Retinal pigment epithelial cell (primary cell): ENCODE data around the gene DENND5A.

Experiments used
- DNase-seq: peaks from one replicate; pipeline ENCODE4 v3.0.0-alpha.2; 2010; ENCODE audit warnings: low read depth
- H3K4me3 ChIP-seq: 2 replicates; pipeline ENCODE4 v1.5.1; 2011; ENCODE audit warnings: mild to moderate bottlenecking, low read length, control low read depth, moderate library complexity
- CTCF ChIP-seq: conservative IDR thresholded peaks from 2 replicates; pipeline ENCODE4 v1.5.1; 2011; ENCODE audit warnings: low read depth, low read length, control low read depth, inconsistent platforms

Gene DENND5A

GRCh38 chr11:9153651-9154050, 111.5 kb downstream of the DENND5A start:
- no peak for DNase-seq
- no peak overlapping the region for H3K4me3 ChIP-seq
- no peak for TF ChIP-seq CTCF

- no peak for TF ChIP-seq CTCF
- DNase-seq = no peak
- no peak overlapping the region for H3K4me3 ChIP-seq
These were observed 113.5 kb downstream of the DENND5A start for GRCh38 chr11:9151631-9152030.

GRCh38 chr11:9150926-9151325, 114.2 kb downstream of the DENND5A start:
- DNase-seq = no peak
- H3K4me3 ChIP-seq = no peak overlapping the region

GRCh38 chr11:9150501-9150900, 114.6 kb downstream of the DENND5A start:
- TF ChIP-seq CTCF = no peak
- DNase-seq = no peak
- H3K4me3 ChIP-seq = no peak overlapping the region

More at GRCh38 chr11:9150926-9151325, 114.2 kb downstream of the DENND5A start:
- TF ChIP-seq CTCF = no peak

GRCh38 chr11:9148727-9149126, 116.4 kb downstream of the DENND5A start:
- no peak for DNase-seq
- H3K4me3 ChIP-seq = no peak overlapping the region
- no peak for TF ChIP-seq CTCF

- no peak for DNase-seq
- H3K4me3 ChIP-seq = no peak overlapping the region
- no peak for TF ChIP-seq CTCF
These were observed 117.1 kb downstream of the DENND5A start for GRCh38 chr11:9148035-9148434.

- no peak overlapping the region for H3K4me3 ChIP-seq
- no peak for DNase-seq
- no peak for TF ChIP-seq CTCF
These were observed 118.7 kb downstream of the DENND5A start for GRCh38 chr11:9146477-9146876.
